CD4-positive, alpha-beta T cell treated with Interferon gamma for 1 hour (primary cell): Measurements from ENCODE around the gene CLSTN2.

ENCODE experiments used
- DNase-seq: peaks from one replicate; pipeline ENCODE4 v3.0.0-alpha.2; 2020

The CLSTN2 gene

DNA sequence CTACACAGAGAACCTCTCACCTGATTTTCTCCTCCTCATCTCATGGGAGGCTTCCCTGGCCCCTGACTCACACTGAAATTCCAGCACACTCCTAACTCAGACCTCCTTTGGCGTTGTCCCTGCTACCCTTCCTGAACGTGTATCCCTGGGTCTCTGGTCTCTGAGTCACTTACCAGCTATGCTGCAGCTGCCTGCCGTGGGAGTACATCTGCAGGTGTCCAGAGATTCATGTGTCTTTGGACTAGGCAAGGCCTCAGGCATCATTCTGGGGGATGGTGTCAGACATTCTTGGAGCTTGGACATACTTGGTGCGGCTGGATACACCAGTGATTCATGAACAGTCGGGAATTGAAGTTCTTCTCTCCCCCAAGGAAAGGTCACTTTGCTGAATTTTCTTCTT lies 594.1 kb downstream of the CLSTN2 start:
- DNase-seq, result no peak

DNA sequence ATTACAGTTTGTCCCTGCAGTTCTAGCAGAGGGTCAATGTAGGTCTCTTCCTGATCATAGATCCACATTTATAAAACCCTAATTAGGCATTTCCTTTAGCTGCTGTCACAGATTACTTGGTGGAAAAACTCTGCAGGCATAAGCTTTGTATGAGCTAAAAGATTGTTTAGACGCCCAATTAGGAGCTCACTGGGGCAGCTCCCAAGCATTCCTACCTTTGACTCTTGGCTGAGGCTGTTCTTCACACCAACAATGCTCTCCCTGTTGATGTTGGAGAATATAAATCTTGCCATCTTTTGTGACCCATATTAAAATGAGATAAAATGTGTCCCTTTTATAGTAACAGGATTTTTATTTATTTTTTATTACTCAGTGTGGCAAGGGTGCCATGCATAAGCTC lies 594.6 kb downstream of the CLSTN2 start:
- no peak for DNase-seq

DNA sequence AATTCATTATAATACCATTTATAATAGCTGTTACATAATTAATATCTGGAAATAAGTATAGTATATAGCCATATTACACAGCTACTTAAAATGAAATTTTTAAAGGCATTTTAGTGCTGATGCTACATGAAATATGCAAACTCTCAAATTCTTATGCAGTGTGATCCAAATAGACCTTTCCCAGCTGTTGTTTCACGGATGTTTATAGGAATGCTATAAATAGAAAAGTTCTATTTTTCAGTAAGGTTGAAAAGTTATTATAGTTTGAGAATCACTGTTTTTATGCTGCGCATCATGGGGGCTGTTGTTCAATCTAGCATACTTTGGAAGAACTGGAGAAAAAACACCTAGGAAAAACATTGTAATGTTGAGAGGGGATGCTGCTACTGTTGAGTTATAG lies 595.1 kb downstream of the CLSTN2 start:
- DNase-seq, result no peak

DNA sequence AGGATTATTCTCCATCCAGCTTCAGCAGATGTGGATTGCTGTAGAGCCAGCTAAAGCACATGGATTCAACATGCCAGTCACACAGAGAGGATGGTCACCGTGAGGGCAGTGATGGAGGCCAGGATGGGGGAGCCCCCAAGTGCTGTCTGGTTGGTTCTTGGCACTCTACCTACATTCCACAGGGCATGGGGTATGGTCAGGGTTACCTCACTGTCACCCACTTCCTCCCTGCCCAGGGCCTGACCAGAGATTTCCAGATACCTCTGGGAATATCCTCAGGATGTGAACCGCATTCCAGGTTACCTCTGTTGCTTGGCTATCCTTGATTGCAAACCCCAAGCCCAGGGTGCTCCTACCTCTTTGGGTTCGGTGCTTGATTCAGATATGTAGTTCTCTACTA lies 595.6 kb downstream of the CLSTN2 start:
- no peak for DNase-seq

DNA sequence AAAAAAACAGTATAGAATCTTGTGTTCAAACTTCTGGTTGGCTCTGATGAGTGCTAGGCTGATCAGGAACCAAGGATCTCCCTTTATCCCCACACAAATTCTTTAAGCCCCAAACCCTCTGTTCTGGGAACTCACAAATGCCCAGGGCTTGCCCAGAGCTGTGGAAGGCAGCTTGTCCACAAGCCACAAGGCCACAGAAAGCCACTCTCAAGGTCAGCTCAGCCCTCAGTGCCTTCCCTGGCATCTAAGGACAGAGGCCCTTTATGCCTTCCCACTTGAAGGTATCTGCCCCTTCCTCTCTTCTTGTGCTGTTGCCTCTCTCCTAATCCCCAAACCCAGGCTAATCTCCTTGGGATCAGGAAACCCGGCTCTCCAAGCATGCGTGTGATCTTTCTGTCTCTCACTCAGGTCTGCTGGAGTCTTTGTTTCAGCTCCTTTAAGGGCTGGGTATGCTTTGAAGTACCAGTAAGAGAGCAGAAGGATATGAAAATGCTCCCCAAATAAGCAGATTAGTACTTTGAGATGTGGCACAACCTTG lies 597.9 kb downstream of the CLSTN2 start:
- DNase-seq, result no peak

DNA sequence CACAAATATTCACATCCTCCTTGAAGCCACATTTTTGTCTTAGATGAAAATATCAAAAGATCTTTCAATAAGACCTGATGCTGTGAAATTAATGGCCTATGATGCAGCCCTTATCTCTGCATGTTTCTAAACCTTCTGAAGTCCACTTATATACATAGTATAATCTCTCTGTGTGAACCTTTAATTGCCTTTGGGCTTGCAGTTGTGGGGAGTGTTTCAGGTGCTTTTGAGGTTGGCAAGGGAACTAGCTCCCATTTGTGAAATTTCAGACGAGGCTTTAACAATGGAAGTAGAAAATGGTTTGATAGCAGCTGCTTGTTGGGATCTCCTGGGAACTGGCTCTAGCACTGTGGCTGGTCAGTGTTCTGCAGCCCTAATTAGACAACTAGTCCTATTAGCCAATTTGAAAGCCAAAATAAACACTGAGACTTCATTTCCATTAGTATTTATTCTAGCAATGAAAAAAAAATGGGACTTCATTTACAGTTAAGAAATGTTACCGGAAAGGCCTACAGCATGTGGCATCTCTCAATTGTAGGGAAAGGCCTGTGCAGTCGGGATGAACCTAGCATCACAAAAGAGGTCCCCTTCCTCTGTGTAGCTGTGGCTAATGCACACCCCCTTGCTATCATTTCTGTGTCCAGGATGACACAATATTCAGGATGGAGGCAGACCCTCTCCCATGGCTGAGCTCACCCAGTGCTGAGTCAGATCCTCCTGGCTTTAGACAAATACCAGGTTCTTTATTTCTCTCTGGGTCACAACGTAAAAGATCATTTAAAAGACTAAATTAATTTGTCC lies 602.1 kb downstream of the CLSTN2 start:
- no peak for DNase-seq

DNA sequence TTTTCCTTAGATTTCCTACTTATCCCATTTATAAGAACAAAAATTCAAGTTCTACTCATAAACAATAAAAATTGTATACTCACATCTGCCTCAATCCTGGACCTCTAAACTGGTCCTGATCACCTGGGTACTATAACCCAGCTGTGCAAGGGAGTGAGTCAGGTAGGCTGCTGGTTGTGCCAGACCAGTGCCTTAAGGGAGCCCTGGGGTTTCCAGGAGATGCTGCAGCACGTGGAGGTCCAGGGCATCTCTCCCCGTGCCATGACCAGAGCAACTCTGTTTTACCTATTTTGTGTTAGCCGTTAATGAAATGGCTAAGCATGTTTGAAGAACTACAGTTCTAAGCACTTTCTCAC lies 602.7 kb downstream of the CLSTN2 start:
- no peak for DNase-seq

DNA sequence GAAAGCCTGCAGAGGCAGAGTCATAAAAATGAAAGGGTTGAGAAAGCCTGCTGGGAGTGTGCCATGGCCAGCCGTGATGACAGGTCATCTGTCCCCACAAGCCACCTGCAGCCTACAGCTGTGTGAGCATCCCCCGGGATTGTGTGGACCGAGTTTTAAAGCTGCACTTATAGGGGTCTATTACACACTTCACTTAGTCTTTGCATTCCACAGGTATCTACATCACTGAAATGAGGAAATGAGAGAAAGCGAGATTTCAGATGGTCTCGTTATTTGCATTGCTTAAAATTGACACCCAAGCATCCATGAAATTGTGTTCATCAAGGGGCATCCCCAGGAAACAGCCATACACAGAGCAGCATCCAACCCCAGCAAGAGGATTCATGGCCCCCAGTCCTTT lies 605.3 kb downstream of the CLSTN2 start:
- DNase-seq, result no peak

DNA sequence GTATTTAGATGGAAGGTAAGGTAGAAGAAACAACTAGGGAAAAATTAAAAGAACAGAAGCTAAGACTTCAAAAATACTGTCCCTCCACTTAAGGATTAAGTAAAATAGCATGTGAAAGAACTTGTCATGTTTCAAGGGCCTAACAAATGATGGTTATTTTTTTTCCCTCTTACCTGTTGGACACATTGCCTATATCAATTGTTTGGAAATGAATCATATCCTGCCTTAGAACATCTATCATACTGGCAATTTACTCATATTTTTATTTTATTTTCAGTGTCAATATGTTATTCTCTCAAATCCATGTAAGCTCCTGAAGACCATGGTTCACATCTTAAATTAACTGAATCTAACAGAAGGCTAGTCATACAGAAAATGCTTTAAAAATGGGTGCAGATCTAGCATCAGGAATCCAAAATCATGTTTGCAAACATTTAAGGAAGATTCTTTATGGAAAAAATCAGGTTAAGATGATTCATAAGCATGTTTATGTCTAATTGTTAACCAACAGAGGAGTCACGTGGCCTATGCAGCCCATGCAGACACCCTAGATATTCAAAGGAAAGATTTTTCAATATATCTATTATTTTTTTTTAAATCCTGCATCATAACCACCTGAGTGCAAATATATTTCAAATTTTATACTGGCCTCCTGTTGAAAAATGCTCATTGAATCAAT lies 607.1 kb downstream of the CLSTN2 start:
- no peak for DNase-seq

DNA sequence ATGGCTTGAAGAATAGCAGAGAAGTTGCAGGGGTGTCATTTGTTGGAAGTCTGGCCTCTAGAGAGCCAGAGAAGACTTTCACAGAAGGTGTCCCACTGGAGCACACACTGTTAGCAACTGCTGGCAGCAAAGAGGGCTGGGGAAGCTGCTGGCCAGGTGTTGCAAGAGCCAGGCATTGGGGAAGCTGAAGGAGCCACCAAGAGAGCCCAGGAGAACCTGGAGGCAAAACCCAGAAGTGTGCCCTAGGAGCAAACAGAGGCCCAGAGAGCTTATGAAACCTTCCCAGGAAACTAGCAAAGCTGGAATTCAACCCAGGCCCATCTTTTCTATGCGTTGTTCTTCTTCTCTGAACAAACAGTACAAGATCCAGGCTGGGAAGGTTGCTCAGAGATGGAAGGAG lies 610.2 kb downstream of the CLSTN2 start:
- no peak for DNase-seq

DNA sequence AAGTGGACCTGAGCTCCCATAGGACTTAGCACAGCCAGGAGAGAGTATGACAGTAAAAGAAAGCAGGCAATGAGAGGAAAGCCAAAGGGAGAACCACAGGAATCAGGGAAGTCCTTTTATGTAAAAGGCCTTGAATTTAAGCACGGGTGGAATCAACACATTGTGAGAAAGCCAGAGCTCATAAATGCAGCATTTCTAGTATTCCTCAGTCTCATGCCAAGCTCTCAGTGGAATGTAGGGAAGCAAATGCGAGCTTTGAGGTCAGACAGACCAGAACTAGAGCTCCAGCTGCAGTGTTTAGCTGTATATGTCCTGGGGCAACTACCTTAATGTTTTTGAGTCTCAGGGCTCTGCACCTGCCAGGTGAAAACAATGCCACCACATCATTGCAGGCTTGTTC lies 610.8 kb downstream of the CLSTN2 start:
- DNase-seq, result no peak

DNA sequence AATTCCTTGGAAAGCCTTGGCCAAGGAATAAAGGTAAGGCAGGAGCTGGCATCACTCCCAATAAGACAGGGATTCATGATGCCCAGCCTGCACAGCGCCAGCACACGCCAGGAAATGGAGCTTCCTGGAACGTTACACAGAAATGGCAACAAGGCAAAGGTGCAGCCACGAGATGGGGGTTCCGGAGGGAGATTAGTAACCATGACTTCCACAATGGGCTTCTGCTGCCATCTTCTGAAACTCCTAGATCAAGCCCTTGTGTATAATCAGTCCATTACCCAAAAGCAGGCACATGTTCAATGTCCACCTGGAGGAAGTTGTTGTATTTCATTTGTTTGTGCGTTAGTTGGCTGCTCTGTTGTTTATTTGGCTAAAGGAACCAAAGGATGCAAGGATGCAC lies 611.7 kb downstream of the CLSTN2 start:
- DNase-seq, result no peak

DNA sequence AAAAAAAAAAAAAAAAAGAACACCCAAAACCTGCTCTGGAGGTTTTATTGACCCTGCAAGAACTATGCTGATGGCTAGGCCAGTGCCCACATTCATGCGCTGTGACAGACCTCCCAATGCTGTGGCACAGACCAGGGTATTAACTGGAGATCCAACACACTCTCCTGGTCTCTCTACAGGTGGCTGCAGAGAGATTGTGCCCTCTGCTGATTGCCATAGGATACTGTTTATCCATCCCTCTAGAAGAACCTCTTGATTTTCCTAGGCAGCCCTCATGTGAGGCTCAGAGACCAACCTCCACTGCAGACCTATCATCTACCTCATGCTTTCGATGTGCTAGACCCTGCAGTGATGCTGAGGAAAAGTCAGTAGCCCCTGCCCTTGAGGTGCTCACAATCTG lies 617.4 kb downstream of the CLSTN2 start:
- no peak for DNase-seq

DNA sequence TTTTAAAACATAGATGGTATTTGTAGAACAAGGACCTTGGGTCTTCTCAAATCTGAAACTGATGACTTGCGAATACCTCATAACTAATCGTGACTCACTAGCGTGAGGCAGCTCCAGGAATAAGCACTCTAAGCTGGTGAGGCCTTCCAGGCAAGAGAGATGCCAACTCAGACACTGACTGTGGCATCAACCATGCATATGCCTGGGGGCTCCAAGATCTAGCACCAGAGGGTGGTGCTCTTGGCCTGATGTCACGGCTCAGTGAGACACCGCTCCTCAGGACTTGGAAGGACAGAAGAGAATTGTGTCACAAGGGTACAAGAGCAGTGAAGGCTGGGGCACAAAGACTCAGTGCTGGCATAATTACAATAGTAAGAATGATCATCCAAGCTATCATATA lies 617.9 kb downstream of the CLSTN2 start:
- DNase-seq, result no peak

DNA sequence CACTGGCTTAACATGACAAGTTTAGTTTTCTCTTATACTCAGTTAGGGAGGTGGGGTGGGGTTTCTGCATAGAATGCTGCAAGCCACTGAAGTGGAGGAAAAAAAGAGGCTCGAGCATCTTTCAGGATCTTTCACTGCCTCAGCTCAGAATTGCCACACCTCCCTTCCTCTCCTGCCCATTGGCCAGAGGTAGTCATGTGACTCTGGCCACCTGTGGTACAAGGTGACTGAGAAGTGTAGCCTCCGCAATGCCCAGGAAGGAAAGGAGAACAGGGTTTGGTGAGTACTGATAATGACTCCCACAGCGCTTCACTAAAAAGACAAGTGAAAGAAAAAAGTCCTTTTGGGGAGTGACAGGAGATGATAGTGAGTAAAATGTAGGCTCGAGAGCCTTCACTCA lies 618.6 kb downstream of the CLSTN2 start:
- DNase-seq, result no peak

DNA sequence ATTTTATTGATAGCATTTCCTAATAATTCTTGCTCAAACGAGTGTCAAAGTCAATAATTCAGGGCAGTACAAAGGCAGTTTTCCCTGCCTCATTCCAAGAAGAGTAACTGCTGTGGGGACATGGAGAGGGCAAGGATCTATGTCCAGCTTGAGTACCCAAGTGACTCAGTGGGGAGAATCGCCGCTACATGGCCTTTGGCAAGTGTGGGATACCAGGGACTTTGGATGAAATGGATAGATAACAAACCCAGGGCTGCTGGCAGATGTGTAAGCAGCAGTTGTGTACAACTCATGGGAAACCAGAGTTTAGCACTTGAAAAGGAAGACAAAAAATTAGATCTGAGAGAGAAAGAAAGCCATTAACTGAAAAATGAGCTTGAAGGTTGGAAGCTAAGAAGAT lies 620.7 kb downstream of the CLSTN2 start:
- DNase-seq, result no peak

DNA sequence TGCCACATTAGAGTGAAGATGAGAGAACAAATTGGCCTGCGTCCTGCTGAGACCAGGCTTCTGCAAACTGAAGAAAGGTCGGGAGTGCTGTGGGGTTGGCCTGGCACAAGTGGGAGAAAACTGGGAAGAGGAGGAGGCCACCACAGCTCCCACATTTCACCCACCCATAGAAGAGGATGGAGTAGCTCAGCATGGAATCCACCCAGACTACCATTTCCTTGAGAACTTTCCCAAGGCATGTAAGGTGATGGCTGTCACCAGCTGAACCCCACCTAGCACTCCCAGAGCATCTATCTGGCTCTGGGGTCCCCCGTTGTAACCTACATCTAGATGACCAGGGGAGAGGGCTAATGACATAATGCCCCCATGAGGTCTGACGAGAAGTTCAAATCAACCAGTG lies 622.5 kb downstream of the CLSTN2 start:
- no peak for DNase-seq

DNA sequence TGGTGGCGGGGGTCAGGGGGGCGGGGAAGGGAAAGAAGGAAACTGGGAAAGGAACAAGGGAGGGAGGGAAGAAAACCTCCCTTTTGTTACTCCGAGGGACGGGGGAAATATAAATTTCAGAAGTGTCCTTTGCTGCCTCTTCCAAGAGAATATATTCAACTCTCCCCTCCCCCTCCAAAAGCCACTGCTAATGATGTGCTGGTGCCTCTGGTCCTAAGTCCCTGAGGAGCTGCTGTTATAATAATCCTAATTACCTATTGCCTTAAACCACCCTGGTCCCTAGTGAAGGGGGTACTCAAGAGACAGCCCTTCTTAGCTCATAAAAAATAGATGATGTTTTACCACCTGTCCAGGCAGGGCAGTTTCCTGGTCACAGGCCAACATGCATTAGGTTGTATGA lies 624.6 kb downstream of the CLSTN2 start:
- no peak for DNase-seq

DNA sequence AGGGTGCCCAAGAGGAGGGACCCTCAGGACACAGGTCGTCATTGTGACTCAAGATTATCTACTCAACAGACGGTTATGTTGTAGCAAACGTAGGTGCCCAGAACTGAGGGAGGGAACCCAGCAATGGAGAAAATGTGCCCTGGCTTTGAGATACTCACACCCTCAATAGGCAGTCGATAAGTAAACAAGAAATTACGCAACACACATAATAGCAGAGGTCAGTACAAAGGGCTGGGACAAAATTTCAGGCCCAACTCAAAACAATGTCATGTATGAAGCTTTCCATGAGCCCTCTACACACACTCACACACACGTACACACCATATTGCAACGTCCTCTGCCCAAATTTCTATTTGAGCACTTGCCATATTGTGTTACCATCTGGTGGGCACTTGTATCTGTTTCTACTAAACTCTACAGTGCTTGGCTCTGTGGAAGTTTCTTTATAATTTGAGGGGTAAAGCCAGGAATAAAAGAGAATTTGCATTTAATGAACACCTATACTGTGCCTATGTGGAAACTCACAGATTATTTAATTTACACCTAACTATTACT lies 628.3 kb downstream of the CLSTN2 start:
- no peak for DNase-seq

DNA sequence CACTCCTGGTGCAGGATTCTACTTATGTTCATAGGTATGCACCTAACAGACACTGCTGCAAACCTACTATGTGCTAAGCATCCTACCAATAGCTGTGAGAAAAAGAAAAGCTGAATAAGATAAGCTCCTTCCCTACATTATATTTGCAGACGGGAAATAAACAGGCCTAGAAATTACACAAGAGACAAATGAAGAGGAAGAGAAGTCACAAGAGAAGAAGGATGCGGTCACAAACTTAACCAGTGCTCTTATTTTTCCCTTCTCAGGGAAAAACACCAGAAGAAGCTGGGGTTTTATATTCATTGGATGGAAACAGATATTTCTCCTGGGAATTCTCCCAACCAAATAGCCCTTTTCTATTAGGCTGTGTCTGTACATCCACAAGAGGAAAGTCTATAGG lies 633.1 kb downstream of the CLSTN2 start:
- no peak for DNase-seq

DNA sequence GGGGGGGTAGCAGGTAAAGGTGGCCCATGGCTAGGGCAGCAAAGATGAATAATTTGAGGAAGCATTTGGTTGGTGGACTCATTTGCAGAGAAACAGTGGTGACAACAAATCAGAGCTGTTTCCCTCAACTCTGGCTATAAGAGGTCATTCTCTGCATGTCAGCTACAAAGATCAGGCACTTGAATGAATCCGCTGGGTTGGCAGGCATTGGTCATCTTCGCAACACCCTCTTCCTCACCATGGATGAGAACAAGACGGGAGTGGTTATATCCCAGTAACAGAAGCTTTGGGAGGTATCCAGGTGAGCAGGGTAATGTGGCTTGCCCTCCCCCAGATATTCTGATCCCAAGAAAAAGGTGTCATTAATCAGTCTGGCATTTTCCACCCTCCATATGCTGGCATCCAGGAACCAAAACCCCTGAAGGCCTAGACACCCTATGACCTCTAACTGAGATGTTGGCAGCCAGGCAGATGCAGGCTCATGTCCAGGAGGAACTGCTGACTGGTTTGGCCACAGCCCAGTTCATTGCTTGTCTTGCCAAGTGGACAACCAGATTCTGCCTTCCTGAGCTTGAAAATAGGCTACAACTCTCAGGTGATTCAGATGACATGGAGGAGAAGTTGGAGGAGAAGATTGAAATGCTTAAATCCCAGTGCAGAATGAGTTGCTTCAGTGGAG lies 634.0 kb downstream of the CLSTN2 start:
- no peak for DNase-seq

DNA sequence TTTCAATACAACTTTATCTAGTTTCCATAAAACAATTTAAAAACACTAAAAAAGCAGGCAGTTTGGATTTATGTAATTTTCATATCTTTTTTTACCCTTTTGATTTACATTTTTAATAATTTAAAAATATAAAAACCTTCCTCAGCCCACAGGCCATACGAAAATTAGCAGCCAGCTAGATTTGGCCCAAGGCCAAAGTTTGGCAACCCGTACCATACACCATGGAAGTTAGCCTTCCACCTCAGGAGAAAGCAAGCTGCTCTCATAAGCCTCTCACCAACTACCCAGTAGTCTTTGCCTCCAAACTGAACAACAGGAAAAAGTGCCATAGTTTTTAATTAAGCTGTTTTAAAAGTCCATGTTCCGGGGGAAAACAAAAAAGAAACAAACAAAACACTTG lies 635.6 kb downstream of the CLSTN2 start:
- DNase-seq, result no peak

DNA sequence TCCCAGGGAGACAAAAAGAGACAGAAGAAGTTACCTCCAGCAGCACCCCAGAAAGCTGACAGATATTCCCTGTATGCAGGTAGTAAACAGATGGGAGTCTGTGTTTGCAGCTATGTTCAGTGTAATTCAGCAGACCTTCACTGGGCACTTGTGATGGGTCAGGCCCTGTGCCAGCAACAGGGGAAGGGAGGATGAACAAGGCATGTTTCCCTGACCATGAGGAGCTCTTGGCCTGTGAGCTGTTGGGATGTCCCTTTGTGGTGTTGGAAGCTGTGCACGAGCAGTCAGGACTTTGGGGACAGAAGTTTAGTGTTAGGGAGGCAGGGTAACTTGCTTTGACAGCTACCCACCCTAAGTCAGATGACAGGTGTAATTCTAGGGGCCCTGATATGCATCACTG lies 636.9 kb downstream of the CLSTN2 start:
- DNase-seq, result no peak

DNA sequence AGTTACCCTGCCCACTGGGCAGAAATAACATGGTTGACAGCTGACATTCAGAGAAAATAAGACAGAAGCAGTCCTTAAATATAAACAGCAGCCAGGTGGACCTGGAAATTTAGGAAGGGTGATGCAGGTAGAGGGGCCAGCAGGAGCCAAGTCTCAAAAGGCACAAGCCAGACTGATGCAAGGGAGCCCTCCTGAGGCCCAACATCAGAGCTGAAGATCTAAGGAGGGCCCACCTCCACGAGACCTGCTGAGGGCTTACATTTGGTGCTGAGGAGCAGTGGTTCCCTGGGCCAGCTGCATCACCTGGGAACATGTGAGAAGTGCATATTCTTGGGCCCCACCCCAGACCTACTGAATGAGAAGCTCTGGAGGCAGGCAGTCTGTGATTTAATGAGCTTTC lies 637.3 kb downstream of the CLSTN2 start:
- no peak for DNase-seq
